T-helper 2 cell treated with Interferon-gamma antibody and Interleukin-4, amounts not matched to agents 100 ng/mL and 5 ng/mL, for 36 hours (primary cell): ENCODE measurements around the gene RHO. TPM values are rescaled to one million over a fixed set of nuclear protein-coding genes. Genes with fewer than 3 reads are reported as not detected.

Source experiments
- intact Hi-C: fragments of 100-400 bp; cut with micrococcal nuclease; formaldehyde crosslinking; loops from one replicate; pipeline ENCODE4 v1.15.1; 2023
- total RNA-seq: library from RNA; stranded (reverse); gene quantifications from 2 replicates; pipeline ENCODE4 v1.2.3, GENCODE V29; 2022

Gene RHO
- total RNA-seq, 1 donor from 2014 or later: not detected

DNA sequence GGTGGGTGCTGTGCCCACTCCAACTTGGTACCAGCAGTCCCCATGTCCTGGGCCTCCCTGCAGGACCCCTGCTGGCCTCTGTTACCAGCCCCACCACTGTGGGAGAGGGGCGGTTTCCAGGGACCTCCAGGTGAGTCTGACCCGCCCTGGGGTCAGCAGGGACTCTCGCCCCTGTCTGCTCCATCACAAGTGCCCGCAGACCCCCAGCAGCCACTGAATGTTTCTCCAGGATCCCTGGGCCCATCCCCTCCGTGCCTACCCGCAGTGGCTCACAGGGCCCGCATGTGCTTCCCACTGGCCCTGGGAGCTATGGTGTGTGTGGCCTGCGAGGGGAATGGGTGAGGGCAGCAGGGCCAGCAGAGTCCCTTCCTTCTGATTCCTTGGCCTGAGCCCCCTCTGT is 9.9 kb upstream of the RHO start:
- intact Hi-C loops: no loop called here

DNA sequence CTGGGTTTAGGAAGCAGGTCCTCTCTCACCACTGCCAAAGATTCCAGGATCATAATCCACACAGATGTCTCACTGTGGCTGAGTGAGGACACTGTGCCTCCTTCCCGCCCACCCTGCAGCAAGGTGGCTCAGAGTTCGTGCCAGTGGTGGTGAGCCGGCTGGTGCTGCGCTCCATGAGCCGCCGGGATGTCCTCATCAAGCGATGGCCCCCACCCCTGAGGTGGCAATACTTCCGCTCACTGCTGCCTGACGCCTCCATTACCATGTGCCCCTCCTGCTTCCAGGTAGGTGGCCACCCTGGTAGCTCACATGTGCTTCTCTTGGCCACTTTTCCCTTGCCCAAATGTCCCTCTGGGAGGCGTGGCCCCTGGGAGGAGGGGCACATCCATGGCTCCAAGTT is 9.0 kb upstream of the RHO start:
- intact Hi-C loops: no loop called here

GRCh38 chr3:129519896-129520715 is 8.3 kb upstream of the RHO start:
- intact Hi-C loops: no loop called here

DNA sequence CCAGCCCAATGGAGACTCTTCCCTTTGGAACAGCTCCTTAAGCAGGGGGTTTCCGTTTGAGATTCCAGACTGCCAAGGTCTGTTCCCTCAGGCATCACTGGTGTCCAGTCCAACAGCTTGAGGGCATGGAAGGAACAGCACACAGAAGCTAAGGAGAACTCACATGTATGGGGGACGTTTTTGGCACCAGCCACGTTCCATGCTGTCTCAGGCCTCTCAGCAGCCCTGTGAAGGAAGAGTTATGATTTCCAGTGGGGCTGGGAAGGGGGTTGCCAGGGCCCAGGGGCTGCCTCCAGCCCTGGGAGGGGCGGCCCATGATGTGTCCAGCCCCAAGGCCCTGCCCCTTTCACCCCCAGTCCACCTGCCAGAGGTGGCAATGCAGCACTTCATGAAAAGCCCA is 7.5 kb upstream of the RHO start:
- intact Hi-C loops: no loop called here

DNA sequence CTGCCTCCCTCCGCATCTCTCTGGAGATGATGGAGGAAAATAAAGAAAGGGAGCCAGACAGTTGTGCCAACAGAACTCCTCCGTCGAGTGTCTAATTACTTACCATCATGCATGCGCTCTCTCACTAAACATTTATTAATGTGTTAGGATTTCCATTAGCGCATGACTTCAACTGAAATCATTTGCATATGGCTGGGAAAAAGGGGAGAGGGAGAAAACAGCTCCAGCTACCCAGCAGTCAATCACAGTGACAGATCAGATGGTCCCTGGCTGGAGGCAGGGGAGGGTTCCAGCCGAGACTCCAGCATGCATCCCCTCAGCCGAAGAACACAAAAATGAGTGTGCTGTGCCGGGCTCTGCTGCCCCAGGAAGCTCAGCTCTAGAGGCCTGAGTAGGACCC is 6.8 kb upstream of the RHO start:
- intact Hi-C loops: no loop called here

GRCh38 chr3:129522953-129523352 is 5.5 kb upstream of the RHO start:
- intact Hi-C loops: no loop called here

DNA sequence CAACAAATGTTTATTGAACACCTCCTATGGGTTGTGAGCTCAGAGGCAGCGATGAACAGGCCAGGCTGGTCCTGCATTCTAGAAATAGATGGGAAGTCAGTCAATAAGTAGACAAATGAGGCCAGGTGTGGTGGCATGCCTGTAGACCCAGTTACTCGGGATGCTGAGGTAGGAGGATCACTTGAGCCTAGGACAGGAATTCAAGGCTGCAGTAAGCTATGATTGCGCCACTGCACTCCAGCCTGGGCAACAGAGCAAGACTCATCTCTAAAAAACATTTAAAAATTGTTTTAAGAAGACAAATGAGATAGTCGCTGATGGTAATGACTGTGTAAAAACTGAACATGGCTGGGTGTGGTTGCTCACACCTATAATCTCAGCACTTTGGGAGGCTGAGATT is 4.4 kb upstream of the RHO start:
- intact Hi-C loops: no loop called here

DNA sequence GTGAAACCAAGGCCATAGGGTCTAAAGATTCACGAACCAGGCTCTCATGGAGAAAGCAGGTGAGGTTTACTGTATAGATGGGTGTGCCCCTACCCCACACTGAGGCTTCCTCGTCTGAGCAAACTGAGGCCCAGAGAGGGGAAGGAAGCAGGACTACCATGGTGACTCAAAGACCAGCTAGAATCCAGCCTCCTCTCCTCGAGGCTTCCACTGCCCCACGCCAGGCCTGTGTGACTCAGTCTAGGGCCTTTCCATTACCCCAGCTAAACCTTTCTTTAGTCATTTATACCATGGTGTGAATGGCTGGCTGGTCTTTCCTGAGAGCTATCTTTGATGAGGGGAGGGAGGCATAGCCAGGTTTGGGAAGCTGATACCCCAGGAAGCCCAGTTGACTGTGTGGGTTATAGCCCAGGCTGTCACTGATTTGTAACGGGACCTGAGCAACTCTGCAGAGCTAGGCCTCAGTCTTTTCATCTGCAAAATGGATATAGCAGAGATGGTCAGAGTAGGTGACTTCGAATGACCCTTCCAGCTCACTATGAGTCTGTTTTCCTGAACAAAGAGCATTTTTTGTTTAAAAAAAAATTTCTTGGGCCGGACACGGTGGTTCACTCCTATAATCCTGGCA is 3.0 kb upstream of the RHO start:
- intact Hi-C loops: no loop called here

GRCh38 chr3:129526121-129526900 is 2.1 kb upstream of the RHO start:
- intact Hi-C loops: no loop called here

DNA sequence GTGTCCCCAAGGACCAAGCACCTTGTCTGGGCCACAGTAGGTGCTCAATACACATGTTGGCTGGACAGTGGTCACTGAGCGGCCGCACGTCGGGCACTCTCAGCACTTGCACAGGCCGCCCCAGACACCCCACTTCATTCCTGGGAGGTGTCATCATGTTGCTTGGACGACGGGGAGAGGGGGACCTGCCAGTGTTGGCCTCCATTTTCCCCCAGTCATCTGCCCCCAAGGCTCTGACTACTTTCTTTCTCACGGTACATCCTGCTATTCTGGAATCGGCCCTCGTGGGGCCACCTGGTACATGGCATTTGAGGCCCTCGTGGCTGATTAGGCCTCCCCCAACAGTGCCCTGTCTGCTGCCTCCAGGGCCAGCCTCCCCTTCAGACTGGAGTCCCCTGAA is 1.2 kb upstream of the RHO start:
- intact Hi-C loops: no loop called here

DNA sequence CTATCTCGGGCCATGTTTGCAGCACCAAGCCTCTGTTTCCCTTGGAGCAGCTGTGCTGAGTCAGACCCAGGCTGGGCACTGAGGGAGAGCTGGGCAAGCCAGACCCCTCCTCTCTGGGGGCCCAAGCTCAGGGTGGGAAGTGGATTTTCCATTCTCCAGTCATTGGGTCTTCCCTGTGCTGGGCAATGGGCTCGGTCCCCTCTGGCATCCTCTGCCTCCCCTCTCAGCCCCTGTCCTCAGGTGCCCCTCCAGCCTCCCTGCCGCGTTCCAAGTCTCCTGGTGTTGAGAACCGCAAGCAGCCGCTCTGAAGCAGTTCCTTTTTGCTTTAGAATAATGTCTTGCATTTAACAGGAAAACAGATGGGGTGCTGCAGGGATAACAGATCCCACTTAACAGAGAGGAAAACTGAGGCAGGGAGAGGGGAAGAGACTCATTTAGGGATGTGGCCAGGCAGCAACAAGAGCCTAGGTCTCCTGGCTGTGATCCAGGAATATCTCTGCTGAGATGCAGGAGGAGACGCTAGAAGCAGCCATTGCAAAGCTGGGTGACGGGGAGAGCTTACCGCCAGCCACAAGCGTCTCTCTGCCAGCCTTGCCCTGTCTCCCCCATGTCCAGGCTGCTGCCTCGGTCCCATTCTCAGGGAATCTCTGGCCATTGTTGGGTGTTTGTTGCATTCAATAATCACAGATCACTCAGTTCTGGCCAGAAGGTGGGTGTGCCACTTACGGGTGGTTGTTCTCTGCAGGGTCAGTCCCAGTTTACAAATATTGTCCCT is 1.2 kb downstream of the RHO start:
- intact Hi-C loops: no loop called here

DNA sequence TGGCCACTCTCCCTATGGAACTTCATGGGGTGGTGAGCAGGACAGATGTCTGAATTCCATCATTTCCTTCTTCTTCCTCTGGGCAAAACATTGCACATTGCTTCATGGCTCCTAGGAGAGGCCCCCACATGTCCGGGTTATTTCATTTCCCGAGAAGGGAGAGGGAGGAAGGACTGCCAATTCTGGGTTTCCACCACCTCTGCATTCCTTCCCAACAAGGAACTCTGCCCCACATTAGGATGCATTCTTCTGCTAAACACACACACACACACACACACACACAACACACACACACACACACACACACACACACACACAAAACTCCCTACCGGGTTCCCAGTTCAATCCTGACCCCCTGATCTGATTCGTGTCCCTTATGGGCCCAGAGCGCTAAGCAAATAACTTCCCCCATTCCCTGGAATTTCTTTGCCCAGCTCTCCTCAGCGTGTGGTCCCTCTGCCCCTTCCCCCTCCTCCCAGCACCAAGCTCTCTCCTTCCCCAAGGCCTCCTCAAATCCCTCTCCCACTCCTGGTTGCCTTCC is 1.9 kb downstream of the RHO start:
- intact Hi-C loops: no loop called here

- intact Hi-C loops: no loop called here
These were observed 2.4 kb downstream of the RHO start for GRCh38 chr3:129530821-129531220.

GRCh38 chr3:129531699-129532098 is 3.3 kb downstream of the RHO start:
- intact Hi-C loops: no loop called here

DNA sequence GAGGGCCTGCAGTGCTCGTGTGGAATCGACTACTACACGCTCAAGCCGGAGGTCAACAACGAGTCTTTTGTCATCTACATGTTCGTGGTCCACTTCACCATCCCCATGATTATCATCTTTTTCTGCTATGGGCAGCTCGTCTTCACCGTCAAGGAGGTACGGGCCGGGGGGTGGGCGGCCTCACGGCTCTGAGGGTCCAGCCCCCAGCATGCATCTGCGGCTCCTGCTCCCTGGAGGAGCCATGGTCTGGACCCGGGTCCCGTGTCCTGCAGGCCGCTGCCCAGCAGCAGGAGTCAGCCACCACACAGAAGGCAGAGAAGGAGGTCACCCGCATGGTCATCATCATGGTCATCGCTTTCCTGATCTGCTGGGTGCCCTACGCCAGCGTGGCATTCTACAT is 3.8 kb downstream of the RHO start:
- intact Hi-C loops: no loop called here

GRCh38 chr3:129533406-129533805 is 5.0 kb downstream of the RHO start:
- intact Hi-C loops: no loop called here

GRCh38 chr3:129534428-129535027 is 6.1 kb downstream of the RHO start:
- intact Hi-C loops: no loop called here

DNA sequence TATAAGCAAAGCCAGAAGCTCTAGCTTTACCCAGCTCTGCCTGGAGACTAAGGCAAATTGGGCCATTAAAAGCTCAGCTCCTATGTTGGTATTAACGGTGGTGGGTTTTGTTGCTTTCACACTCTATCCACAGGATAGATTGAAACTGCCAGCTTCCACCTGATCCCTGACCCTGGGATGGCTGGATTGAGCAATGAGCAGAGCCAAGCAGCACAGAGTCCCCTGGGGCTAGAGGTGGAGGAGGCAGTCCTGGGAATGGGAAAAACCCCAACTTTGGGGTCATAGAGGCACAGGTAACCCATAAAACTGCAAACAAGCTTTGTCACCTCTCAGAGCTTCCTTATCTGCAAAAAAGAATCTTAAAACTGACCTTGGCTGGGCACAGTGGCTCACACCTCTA is 6.6 kb downstream of the RHO start:
- intact Hi-C loops: no loop called here

- intact Hi-C loops: no loop called here
These were observed 7.9 kb downstream of the RHO start for GRCh38 chr3:129536374-129536667.

DNA sequence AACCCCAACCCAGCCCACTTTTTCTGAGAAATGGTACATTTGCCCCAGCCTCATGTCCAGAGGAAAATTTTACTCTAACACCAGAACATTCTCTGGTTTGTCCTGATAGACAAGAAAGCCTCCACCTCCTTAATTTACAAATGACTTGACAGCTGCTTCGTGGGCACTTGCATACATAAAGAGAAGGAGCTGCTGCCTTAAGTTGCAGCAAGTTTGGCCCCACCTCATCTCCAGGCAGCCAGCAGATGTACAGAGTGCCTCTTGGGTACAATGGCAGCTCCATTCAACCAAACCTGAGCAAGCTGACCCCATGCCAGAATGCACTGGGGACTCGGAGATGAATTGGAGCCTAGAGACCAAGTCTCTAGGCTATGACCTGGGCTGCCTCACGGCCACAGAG is 8.4 kb downstream of the RHO start:
- intact Hi-C loops: no loop called here

GRCh38 chr3:129539206-129539605 is 10.8 kb downstream of the RHO start:
- intact Hi-C loops: no loop called here
